ENCODE data around the gene NEURL1.

DNA sequence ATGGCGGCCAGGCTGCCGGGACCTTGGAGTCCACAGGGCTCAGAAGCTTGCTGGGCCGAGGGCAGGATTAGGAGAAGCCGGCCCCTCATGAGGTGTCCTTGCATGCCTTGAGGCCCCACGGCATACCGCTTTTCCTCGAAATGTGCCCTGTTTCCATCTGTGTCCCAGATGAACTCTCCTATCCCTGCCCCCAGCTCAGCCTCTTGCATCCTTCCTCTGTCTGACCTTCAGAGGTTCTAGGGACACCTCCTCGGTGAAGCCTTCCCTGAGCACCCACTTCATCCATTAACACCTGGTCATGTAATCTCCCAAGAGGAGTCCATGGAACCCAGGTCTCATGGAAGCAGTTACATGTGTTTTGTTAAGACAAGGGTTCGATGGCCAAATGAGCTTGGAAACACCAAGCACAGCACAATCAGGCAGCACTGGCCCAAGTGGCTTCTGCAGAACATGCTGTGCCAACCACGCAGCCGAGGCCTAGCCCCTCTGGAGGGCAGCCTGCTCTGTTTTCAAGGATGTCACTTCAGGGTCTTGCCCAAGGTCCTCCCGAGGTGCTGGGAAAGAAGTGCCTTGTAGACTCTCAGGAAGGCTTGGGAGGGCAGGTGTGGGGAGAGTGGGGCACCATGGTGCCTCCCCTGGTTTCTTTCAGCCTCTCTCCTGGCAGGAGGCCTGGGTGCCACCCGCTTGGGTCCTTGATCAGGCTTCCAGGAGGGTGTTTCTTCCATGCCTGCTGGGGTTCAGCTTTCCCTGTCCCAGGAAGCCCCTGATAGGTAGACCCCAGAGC, 124.3 kb downstream of the NEURL1 start:
- TF ChIP-seq POLR2AphosphoS5 (IDR thresholded peaks at IDR 0.05; ENCODE audit: low read depth, low read length): no peak
- TF ChIP-seq POLR2A (IDR thresholded peaks at IDR 0.05; ENCODE audit: low read depth, low read length): no peak
- no peak for TF ChIP-seq PAX5 (IDR thresholded peaks at IDR 0.05; ENCODE audit: insufficient read depth, low read length, severe bottlenecking)
- no peak for TF ChIP-seq SPI1 (IDR thresholded peaks at IDR 0.05; ENCODE audit: low read depth, low read length)
- no peak for TF ChIP-seq TAF1 (IDR thresholded peaks at IDR 0.05; ENCODE audit: low read depth, low read length)
- TF ChIP-seq POU2F2 (IDR thresholded peaks at IDR 0.05; ENCODE audit: low read depth, low read length): no peak

Measured in GM12891 (cell line).